Measurements from ENCODE around the gene XKR8. TPM values are rescaled to one million over a fixed set of nuclear protein-coding genes. Genes with fewer than 3 reads are reported as not detected.

The XKR8 gene
- total and polyA plus RNA-seq, 10 of the 15 experiments (the other 5 are each of a cell fraction or from before 2014, with no cell fraction given): 0.80 to 3.7 (median 2.6) TPM

DNA sequence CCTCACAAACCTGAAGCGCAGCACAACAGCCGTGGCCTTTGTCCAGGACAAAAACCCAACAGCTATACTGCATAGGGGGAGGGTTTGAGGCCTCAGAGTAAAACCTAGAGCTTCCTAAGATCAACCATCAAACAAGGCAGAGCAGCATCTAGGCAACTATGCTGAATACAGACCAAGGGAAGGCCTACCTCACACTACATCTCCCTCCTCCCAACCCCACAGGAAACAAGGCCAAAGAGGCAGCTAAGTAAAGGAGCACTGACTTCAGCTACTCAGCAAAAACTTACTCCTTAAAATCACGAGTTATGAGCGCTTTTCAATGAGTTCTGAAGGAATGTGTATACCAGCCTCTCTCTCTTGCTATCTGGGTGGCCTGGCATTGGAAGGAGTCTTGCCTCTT, 12.4 kb downstream of the XKR8 start:
- ChIA-PET SMC1A (ENCODE audit: uncharacterized antibody, unreplicated experiment) (interaction anchor here (0.6 to 1.8 kb wide), 6 partner anchors 20 to 114 kb away, joined by 3 to 6 read pairs (median 4); no protein-coding TSS in a partner anchor), RAD21 (ENCODE audit: unreplicated experiment) (interaction anchor here (0.8 to 1.5 kb wide), 2 partner anchors 24 to 138 kb away, joined by 3 read pairs; no protein-coding TSS in a partner anchor), CTCF (interaction anchor here (0.6 to 2.0 kb wide), 7 partner anchors 8 to 358 kb away, joined by 3 to 6 read pairs (median 4); no protein-coding TSS in a partner anchor), POLR2A (interaction anchor here (0.5 to 1.0 kb wide), 4 partner anchors 56 to 913 kb away, joined by 3 to 4 read pairs (median 4); no protein-coding TSS in a partner anchor)
- H3K9ac ChIP-seq (ENCODE audit: control insufficient read depth, insufficient read depth, low read length): no peak overlapping the region
- 88% methylated on average over 4 of the region's 4 CpGs for WGBS (ENCODE audit: insufficient coverage, insufficient replicate concordance, low lambda C conversion rate, missing lambda C conversion rate)
- no peaks in the 10 kb centered on the region for H3K27me3 ChIP-seq (replicated peaks in 1 of 2; ENCODE audit: control insufficient read depth in 2 of 2, insufficient read depth in 2 of 2, low read length in 1 of 2)
- peaks cover 5 to 9% of the 10 kb centered on the region in 2 experiments; a peak in 3 of 4 replicates for H3K36me3 ChIP-seq (ENCODE audit: control insufficient read depth in 2 of 2, insufficient read depth in 2 of 2, low read length in 1 of 2)
- in situ Hi-C loops (cut with MboI): no loop called here
- H3K9me3 ChIP-seq (replicated peaks; ENCODE audit: control insufficient read depth, insufficient read depth, low read length): no peaks in the 10 kb centered on the region
- no peaks in the 10 kb centered on the region for H3K4me1 ChIP-seq (ENCODE audit: control insufficient read depth, insufficient read depth, low read length)
- no peak for DNase-seq (ENCODE audit: low read depth, low spot score)
- FAIRE-seq: no peak
- H3K4me2 ChIP-seq (ENCODE audit: control insufficient read depth, insufficient read depth): no peak overlapping the region
- no peaks in the 10 kb centered on the region for H3K79me2 ChIP-seq (ENCODE audit: control insufficient read depth, insufficient read depth, low read length)
- H3K4me3 ChIP-seq: no peak overlapping the region
- intact Hi-C loops (cut with micrococcal nuclease; ENCODE audit: unreplicated experiment): no loop called here
- no peak overlapping the region for H2AFZ ChIP-seq (ENCODE audit: control insufficient read depth, low read depth, low read length)
- no peaks in the 10 kb centered on the region for H4K20me1 ChIP-seq (ENCODE audit: control insufficient read depth, insufficient read depth)
- no peak overlapping the region for H3K27ac ChIP-seq (ENCODE audit: control insufficient read depth, insufficient read depth)
- TF ChIP-seq, protein P1, sequence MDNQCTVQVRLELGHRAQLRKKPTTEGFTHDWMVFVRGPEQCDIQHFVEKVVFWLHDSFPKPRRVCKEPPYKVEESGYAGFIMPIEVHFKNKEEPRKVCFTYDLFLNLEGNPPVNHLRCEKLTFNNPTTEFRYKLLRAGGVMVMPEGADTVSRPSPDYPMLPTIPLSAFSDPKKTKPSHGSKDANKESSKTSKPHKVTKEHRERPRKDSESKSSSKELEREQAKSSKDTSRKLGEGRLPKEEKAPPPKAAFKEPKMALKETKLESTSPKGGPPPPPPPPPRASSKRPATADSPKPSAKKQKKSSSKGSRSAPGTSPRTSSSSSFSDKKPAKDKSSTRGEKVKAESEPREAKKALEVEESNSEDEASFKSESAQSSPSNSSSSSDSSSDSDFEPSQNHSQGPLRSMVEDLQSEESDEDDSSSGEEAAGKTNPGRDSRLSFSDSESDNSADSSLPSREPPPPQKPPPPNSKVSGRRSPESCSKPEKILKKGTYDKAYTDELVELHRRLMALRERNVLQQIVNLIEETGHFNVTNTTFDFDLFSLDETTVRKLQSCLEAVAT (IDR thresholded peaks at IDR 0.05): no peak
- no peak for TF ChIP-seq RCOR1 (conservative IDR thresholded peaks at IDR 0.05; ENCODE audit: low read depth, low read length)
- no peak for TF ChIP-seq BHLHE40 (IDR thresholded peaks at IDR 0.05; ENCODE audit: borderline replicate concordance in 1 of 2, low read depth in 2 of 2, low read length in 1 of 2)
- no peak for TF ChIP-seq POU2F2 (IDR thresholded peaks at IDR 0.05; ENCODE audit: borderline replicate concordance, low read depth, low read length)
- no peak for TF ChIP-seq JUND (IDR thresholded peaks at IDR 0.05; ENCODE audit: low read depth, low read length)
- TF ChIP-seq CEBPB (IDR thresholded peaks at IDR 0.05; ENCODE audit: borderline replicate concordance in 1 of 2, low read depth in 2 of 2, low read length in 2 of 2): no peak
- TF ChIP-seq RELA (IDR thresholded peaks at IDR 0.05; ENCODE audit: borderline replicate concordance, partially characterized antibody): no peak
- no peak for TF ChIP-seq SIN3A (IDR thresholded peaks at IDR 0.05; ENCODE audit: low read depth, low read length)
- no peak for TF ChIP-seq RUNX3 (IDR thresholded peaks at IDR 0.05; ENCODE audit: low read length)
- TF ChIP-seq ZZZ3 (IDR thresholded peaks at IDR 0.05; ENCODE audit: control insufficient read depth, insufficient read length, low read depth): no peak
- TF ChIP-seq SRF (IDR thresholded peaks at IDR 0.05; ENCODE audit: low read depth in 2 of 2, low read length in 2 of 2): no peak
- no peak for TF ChIP-seq ATF7 (IDR thresholded peaks at IDR 0.05; ENCODE audit: low read depth)
- no peak for TF ChIP-seq SPI1 (IDR thresholded peaks at IDR 0.05; ENCODE audit: borderline replicate concordance, insufficient read depth, low read depth, low read length)
- TF ChIP-seq, protein P2, sequence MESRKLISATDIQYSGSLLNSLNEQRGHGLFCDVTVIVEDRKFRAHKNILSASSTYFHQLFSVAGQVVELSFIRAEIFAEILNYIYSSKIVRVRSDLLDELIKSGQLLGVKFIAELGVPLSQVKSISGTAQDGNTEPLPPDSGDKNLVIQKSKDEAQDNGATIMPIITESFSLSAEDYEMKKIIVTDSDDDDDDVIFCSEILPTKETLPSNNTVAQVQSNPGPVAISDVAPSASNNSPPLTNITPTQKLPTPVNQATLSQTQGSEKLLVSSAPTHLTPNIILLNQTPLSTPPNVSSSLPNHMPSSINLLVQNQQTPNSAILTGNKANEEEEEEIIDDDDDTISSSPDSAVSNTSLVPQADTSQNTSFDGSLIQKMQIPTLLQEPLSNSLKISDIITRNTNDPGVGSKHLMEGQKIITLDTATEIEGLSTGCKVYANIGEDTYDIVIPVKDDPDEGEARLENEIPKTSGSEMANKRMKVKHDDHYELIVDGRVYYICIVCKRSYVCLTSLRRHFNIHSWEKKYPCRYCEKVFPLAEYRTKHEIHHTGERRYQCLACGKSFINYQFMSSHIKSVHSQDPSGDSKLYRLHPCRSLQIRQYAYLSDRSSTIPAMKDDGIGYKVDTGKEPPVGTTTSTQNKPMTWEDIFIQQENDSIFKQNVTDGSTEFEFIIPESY (IDR thresholded peaks at IDR 0.05): no peak
- TF ChIP-seq POLR2A (IDR thresholded peaks at IDR 0.05; ENCODE audit: low read depth, low read length): no peak
- TF ChIP-seq STAT3 (IDR thresholded peaks at IDR 0.05; ENCODE audit: low read depth, low read length): no peak
- TF ChIP-seq MYB (IDR thresholded peaks at IDR 0.05; ENCODE audit: borderline replicate concordance, low read depth, low read length): no peak
- TF ChIP-seq, protein P3, sequence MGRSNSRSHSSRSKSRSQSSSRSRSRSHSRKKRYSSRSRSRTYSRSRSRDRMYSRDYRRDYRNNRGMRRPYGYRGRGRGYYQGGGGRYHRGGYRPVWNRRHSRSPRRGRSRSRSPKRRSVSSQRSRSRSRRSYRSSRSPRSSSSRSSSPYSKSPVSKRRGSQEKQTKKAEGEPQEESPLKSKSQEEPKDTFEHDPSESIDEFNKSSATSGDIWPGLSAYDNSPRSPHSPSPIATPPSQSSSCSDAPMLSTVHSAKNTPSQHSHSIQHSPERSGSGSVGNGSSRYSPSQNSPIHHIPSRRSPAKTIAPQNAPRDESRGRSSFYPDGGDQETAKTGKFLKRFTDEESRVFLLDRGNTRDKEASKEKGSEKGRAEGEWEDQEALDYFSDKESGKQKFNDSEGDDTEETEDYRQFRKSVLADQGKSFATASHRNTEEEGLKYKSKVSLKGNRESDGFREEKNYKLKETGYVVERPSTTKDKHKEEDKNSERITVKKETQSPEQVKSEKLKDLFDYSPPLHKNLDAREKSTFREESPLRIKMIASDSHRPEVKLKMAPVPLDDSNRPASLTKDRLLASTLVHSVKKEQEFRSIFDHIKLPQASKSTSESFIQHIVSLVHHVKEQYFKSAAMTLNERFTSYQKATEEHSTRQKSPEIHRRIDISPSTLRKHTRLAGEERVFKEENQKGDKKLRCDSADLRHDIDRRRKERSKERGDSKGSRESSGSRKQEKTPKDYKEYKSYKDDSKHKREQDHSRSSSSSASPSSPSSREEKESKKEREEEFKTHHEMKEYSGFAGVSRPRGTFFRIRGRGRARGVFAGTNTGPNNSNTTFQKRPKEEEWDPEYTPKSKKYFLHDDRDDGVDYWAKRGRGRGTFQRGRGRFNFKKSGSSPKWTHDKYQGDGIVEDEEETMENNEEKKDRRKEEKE (IDR thresholded peaks at IDR 0.05): no peak
- ATAC-seq: no peak
- BruUV-seq (replicated peaks): no TSS peak

All from GM12878 (cell line).